SK-N-SH (cell line): ENCODE data around the gene CCDC6.
"Not testable (repeated sequence)": the region's sequence is repeated elsewhere in the genome, so short reads cannot be mapped to it uniquely, and the experiment has no call there.

ENCODE experiments used
- CTCF ChIP-seq: fragments of 200-600 bp; sonication (generic); IDR thresholded peaks from 2 replicates; pipeline ENCODE4 v1.6.1; 2017; ENCODE audit warnings: antibody characterized with exemption, mild to moderate bottlenecking, moderate library complexity
- NFIC ChIP-seq: IDR thresholded peaks from 2 replicates; pipeline ENCODE4 v1.4.0; 2012; ENCODE audit warnings: borderline replicate concordance
- PBX3 ChIP-seq: IDR thresholded peaks from 2 replicates; pipeline ENCODE4; 2012

GRCh38 chr10:59930788-59931521, 24.6 kb upstream of the CCDC6 start:
- not testable (repeated sequence) for TF ChIP-seq CTCF, NFIC, PBX3
